ENCODE data around the gene COL1A2.

DNA sequence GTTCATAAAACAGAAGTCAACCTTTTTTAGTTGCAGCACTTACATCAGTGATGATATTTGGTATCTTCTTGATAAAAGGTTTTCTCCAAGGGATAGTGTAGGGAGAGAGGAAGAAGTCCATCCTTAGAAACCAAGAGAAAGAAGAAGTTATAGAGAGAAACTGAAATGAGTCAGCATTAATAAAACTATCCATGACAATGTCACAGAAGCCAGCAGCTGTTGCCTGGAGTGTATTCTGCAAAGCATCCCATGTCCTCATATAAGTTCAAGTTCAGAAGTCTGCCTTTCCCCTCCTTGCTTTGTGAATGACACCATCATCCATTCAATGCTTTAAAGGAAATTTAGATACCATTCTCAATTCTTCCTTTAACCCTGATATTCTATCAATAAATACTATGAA is 14.4 kb upstream of the COL1A2 start:
- TF ChIP-seq, protein P1, sequence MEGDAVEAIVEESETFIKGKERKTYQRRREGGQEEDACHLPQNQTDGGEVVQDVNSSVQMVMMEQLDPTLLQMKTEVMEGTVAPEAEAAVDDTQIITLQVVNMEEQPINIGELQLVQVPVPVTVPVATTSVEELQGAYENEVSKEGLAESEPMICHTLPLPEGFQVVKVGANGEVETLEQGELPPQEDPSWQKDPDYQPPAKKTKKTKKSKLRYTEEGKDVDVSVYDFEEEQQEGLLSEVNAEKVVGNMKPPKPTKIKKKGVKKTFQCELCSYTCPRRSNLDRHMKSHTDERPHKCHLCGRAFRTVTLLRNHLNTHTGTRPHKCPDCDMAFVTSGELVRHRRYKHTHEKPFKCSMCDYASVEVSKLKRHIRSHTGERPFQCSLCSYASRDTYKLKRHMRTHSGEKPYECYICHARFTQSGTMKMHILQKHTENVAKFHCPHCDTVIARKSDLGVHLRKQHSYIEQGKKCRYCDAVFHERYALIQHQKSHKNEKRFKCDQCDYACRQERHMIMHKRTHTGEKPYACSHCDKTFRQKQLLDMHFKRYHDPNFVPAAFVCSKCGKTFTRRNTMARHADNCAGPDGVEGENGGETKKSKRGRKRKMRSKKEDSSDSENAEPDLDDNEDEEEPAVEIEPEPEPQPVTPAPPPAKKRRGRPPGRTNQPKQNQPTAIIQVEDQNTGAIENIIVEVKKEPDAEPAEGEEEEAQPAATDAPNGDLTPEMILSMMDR (conservative IDR thresholded peaks at IDR 0.05 in 1 of 2, IDR thresholded peaks at IDR 0.05 in 1 of 2; ENCODE audit: low read depth in 1 of 2, low read length in 2 of 2): no peak
- TF ChIP-seq EZH2 (IDR thresholded peaks at IDR 0.05; ENCODE audit: low read length, missing control alignments): no peak

Measured in fibroblast of lung (primary cell).